CD14-positive monocyte (primary cell): ENCODE results near the gene SYCP1. TPM values are rescaled to one million over a fixed set of nuclear protein-coding genes. Genes with fewer than 3 reads are reported as not detected.
"Not testable (repeated sequence)": the region's sequence is repeated elsewhere in the genome, so short reads cannot be mapped to it uniquely, and the experiment has no call there.

ENCODE experiments used
- DNase-seq, 3 donors: peaks; one replicate each; pipeline ENCODE4 v3.0.0-alpha.2; 2011 to 2022
- H2AFZ ChIP-seq: 2 replicates; pipeline ENCODE4 v1.6.0; 2012; ENCODE audit warnings: mild to moderate bottlenecking, low read depth, low read length, inconsistent platforms; ENCODE audit not compliant: insufficient read depth, poor library complexity, severe bottlenecking
- H3K27ac ChIP-seq, 2 donors: 1 replicate in 1 of 2; 2 replicates in 1 of 2; pipeline ENCODE4 v1.5.1; 2012 to 2013; ENCODE audit warnings: low read length in 2 of 2, control low read depth in 1 of 2, inconsistent platforms in 1 of 2, low read depth in 1 of 2, mild to moderate bottlenecking in 1 of 2
- H3K27me3 ChIP-seq, 2 donors: one replicate each; pipeline versions ENCODE4 v1.6.0 to v1.6.1; 2011 to 2013; ENCODE audit warnings: low read length in 2 of 2; ENCODE audit not compliant: control insufficient read depth in 2 of 2, insufficient read depth in 2 of 2
- H3K36me3 ChIP-seq, 2 donors: replicated peaks in 1 of 2; 1 replicate in 1 of 2; 2 replicates in 1 of 2; pipeline versions ENCODE4 v1.5.1 to v1.6.1; 2012 to 2013; ENCODE audit warnings: low read length in 2 of 2, control low read depth in 1 of 2, inconsistent platforms in 1 of 2, mild to moderate bottlenecking in 1 of 2; ENCODE audit not compliant: insufficient read depth in 2 of 2, control insufficient read depth in 1 of 2
- H3K4me1 ChIP-seq, 2 donors: 1 replicate in 1 of 2; 2 replicates in 1 of 2; pipeline versions ENCODE4 v1.5.1 to v1.6.1; 2012 to 2013; ENCODE audit warnings: low read length in 2 of 2, control low read depth in 1 of 2, inconsistent platforms in 1 of 2, mild to moderate bottlenecking in 1 of 2, moderate library complexity in 1 of 2; ENCODE audit not compliant: insufficient read depth in 2 of 2, control insufficient read depth in 1 of 2
- H3K4me2 ChIP-seq: replicated peaks from 2 replicates; pipeline ENCODE3; 2012; ENCODE audit warnings: low read length, moderate library complexity, mild to moderate bottlenecking; ENCODE audit not compliant: poor library complexity, severe bottlenecking; ENCODE audit errors: extremely low read depth
- H3K4me3 ChIP-seq, 3 experiments: fragments of 200-600 bp in 1 of 3; sonication (generic) in 1 of 3; replicated peaks in 1 of 3; 1 replicate in 2 of 3; 2 replicates in 1 of 3; pipeline ENCODE4 v1.5.1; 2011 to 2013; ENCODE audit warnings: low read length in 3 of 3, mild to moderate bottlenecking in 3 of 3, control low read depth in 2 of 3, low read depth in 2 of 3, inconsistent platforms in 1 of 3, moderate library complexity in 1 of 3
- H3K79me2 ChIP-seq: 2 replicates; pipeline ENCODE4 v1.6.0; 2012; ENCODE audit warnings: mild to moderate bottlenecking, control low read depth, inconsistent platforms, low read length, moderate library complexity; ENCODE audit not compliant: insufficient read depth
- H3K9ac ChIP-seq: 2 replicates; pipeline ENCODE4 v1.6.0; 2017; ENCODE audit warnings: low read length, mild to moderate bottlenecking; ENCODE audit not compliant: insufficient read depth, poor library complexity, severe bottlenecking
- H3K9me3 ChIP-seq, 2 donors: replicated peaks in 1 of 2; 1 replicate in 1 of 2; 2 replicates in 1 of 2; pipeline versions ENCODE4 v1.5.1 to v1.6.1; 2012 to 2013; ENCODE audit warnings: low read length in 2 of 2, control low read depth in 1 of 2; ENCODE audit not compliant: control insufficient read depth in 1 of 2, insufficient read depth in 1 of 2
- H4K20me1 ChIP-seq: 2 replicates; pipeline ENCODE4 v1.6.0; 2012; ENCODE audit warnings: mild to moderate bottlenecking, low read length, control low read depth, moderate library complexity; ENCODE audit not compliant: insufficient read depth
- H3K27ac Mint-ChIP-seq, 7 donors: one replicate each; pipeline ENCODE4 v1.8.0; 2020; ENCODE audit warnings: mild to moderate bottlenecking in 7 of 7, mixed read lengths in 7 of 7, moderate library complexity in 6 of 7, inconsistent platforms in 2 of 7
- H3K27me3 Mint-ChIP-seq, 3 donors: one replicate each; pipeline ENCODE4 v1.8.0; 2021 to 2022; ENCODE audit warnings: low read depth in 3 of 3, mild to moderate bottlenecking in 3 of 3, mixed read lengths in 3 of 3, moderate library complexity in 3 of 3, inconsistent platforms in 1 of 3
- H3K36me3 Mint-ChIP-seq, 2 donors: one replicate each; pipeline ENCODE4 v1.8.0; 2020; ENCODE audit warnings: mixed read lengths in 2 of 2, inconsistent platforms in 1 of 2, mild to moderate bottlenecking in 1 of 2
- H3K4me1 Mint-ChIP-seq: one replicate; pipeline ENCODE4 v1.8.0; 2020; ENCODE audit warnings: mild to moderate bottlenecking, mixed read lengths
- H3K4me3 Mint-ChIP-seq, 2 donors: one replicate each; pipeline ENCODE4 v1.8.0; 2020; ENCODE audit warnings: mild to moderate bottlenecking in 2 of 2, mixed read lengths in 2 of 2, moderate library complexity in 1 of 2
- H3K9me3 Mint-ChIP-seq, 7 donors: one replicate each; pipeline ENCODE4 v1.8.0; 2020 to 2022; ENCODE audit warnings: mixed read lengths in 7 of 7, mild to moderate bottlenecking in 6 of 7, moderate library complexity in 6 of 7, inconsistent platforms in 2 of 7
- WGBS: methylation state at CpG from one replicate; pipeline ENCODE4 v1.1.5; 2013; ENCODE audit warnings: missing lambda C conversion rate; ENCODE audit not compliant: insufficient coverage; 5-methylcytosine and 5-hydroxymethylcytosine counted together
- intact Hi-C, 2 donors: fragments of 100-400 bp; cut with micrococcal nuclease; formaldehyde crosslinking; loops; one replicate each; pipeline versions ENCODE4 v1.15.0 to v1.15.1; 2023
- polyA plus RNA-seq, 3 donors: library from polyadenylated mRNA; depleted of rRNA in 1 of 3; unstranded in 2 of 3; stranded (reverse) in 1 of 3; fragments of 300-500 nt in 2 of 3; fragments of >200 nt in 1 of 3; fragmentation: Illumina TruSeq in 2 of 3; gene quantifications; 1 replicate in 2 of 3; 2 replicates in 1 of 3; pipeline ENCODE4 v1.2.3, GENCODE V29; 2012 to 2021
- TF ChIP-seq, protein P1 (sequence below): fragments of 200-600 bp; IDR thresholded peaks from one replicate; pipeline ENCODE4 v1.8.0; 2022; ENCODE audit warnings: antibody characterized with exemption, mild to moderate bottlenecking

SYCP1 gene
- polyA plus RNA-seq, 3 donors: not detected

DNA sequence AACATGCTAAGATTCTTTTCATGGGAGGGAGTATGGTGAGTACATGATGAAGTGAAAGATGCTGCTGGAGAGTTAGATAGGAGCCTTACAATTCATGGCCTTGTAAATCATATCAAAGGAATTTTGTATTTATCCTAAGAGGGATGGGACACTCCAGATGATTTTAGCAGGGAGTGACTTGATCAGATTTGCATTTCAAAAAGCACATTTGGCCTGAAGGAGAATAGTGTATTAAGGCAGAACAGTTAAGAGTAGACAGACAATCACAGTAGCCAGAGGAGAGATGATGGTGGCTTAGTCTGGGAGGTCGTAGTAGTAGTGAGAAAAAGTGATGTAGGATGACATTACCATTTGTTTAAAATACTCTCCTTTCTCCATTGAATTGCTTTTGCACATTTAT is 48.8 kb downstream of the SYCP1 start:
- TF ChIP-seq, protein P1, sequence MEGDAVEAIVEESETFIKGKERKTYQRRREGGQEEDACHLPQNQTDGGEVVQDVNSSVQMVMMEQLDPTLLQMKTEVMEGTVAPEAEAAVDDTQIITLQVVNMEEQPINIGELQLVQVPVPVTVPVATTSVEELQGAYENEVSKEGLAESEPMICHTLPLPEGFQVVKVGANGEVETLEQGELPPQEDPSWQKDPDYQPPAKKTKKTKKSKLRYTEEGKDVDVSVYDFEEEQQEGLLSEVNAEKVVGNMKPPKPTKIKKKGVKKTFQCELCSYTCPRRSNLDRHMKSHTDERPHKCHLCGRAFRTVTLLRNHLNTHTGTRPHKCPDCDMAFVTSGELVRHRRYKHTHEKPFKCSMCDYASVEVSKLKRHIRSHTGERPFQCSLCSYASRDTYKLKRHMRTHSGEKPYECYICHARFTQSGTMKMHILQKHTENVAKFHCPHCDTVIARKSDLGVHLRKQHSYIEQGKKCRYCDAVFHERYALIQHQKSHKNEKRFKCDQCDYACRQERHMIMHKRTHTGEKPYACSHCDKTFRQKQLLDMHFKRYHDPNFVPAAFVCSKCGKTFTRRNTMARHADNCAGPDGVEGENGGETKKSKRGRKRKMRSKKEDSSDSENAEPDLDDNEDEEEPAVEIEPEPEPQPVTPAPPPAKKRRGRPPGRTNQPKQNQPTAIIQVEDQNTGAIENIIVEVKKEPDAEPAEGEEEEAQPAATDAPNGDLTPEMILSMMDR: no peak
- Histone ChIP-seq H3K36me3 (no peaks in the 10 kb centered on the region), H3K79me2 (no peaks in the 10 kb centered on the region), H2AFZ (no peak overlapping the region), H3K4me3 (no peak overlapping the region), H3K4me1 (no peaks in the 10 kb centered on the region), H3K4me2 (no peak overlapping the region), H3K9ac (no peak overlapping the region), H3K27ac (no peak overlapping the region), H3K27me3 (no peaks in the 10 kb centered on the region), H3K9me3 (no peaks in the 10 kb centered on the region), H4K20me1 (no peaks in the 10 kb centered on the region)
- H3K27me3 Mint-ChIP-seq: peaks cover 0 to 4% (median 2%) of the 10 kb centered on the region in 3 donors
- no peaks in the 10 kb centered on the region for H3K4me1 Mint-ChIP-seq
- DNase-seq: no peak
- intact Hi-C loops: no loop called here
- H3K9me3 Mint-ChIP-seq: peaks cover 3 to 24% (median 7%) of the 10 kb centered on the region in 7 donors
- no peak overlapping the region for H3K4me3 Mint-ChIP-seq
- no peaks in the 10 kb centered on the region for H3K36me3 Mint-ChIP-seq
- H3K27ac Mint-ChIP-seq: no peak overlapping the region
- no CpG with 5 or more reads among the region's 1 CpG for WGBS

DNA sequence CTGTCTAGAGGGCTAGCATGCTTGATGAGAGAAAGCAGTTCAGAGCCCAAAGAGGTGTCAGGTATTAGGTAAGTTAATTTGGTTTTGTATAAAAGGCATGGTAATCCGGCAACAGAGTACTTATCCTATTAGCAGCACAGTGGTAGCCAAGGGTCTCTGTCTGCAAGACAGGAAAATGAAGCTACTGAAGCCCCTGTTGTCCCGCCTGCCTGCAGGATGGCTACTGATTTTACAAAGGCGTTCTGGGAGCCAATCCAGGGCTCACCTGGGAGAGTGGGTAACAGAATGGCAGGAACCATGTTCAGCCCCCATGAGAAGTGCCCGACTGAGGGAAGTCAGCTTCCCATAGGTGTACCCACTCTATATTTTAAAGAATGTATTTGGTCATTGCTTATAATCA is 61.1 kb downstream of the SYCP1 start:
- H3K9me3 ChIP-seq, H3K9ac ChIP-seq, H3K36me3 Mint-ChIP-seq, H3K27me3 ChIP-seq, H2AFZ ChIP-seq, H3K27me3 Mint-ChIP-seq, H3K4me1 ChIP-seq, DNase-seq, intact Hi-C loops, H3K36me3 ChIP-seq, H3K4me3 Mint-ChIP-seq, H3K4me1 Mint-ChIP-seq, H3K27ac Mint-ChIP-seq, H3K9me3 Mint-ChIP-seq, H3K4me2 ChIP-seq, H3K27ac ChIP-seq, H4K20me1 ChIP-seq, H3K79me2 ChIP-seq, H3K4me3 ChIP-seq: not testable (repeated sequence)
- 96% methylated on average over 2 of the region's 4 CpGs for WGBS
